NCI-H187 (cell line): ENCODE data around the gene ZNF518A.
"Not testable (repeated sequence)": the region's sequence is repeated elsewhere in the genome, so short reads cannot be mapped to it uniquely, and the experiment has no call there.

Experiments
- DNase-seq, 2 experiments: peaks; one replicate each; lab custom pipeline; 2025; lab: John Stamatoyannopoulos, UW

ZNF518A gene

GRCh38 chr10:96133135-96133534, 3.0 kb downstream of the ZNF518A start:
- no peak for DNase-seq

DNA sequence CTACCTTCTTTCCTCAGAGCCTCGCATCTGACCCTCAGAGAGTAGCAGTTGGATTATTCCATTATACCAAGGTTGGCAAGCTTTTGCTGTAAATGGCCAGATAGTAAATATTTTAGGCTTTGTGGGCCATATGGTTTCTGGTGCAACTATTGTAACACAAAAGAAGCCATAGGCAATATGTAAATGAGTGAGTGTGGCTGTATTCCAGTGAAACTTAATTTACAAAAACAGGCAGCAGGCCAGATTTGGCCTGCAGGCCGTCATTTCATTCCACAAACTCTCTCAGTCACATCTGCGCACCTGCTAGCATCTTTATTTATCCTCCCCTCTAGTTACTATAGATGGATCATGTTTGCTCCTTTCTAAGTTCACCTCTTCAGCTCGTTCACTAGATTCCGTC, 6.7 kb downstream of the ZNF518A start:
- no peak for DNase-seq

GRCh38 chr10:96137567-96137966, 7.5 kb downstream of the ZNF518A start:
- DNase-seq = no peak

- DNase-seq = no peak
These were observed 8.0 kb downstream of the ZNF518A start for GRCh38 chr10:96138102-96138501.

DNA sequence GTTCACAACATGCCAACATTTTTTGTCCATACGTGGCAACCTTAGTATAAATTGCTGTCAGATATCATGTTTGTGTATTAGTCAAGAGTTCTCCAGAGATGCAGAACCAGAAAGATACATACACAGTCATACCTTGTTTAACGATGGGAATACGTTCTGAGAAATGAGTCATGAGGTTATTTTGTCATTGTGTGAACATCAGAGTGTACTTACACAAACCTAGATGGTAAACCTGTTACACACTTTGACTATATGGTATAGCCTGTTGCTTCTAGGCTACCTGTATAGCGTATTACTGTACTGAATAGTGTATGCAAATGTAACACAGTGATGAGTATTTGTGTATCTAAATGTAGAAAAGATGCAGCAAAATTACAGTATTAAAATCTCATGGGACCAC, 22.3 kb downstream of the ZNF518A start:
- no peak for DNase-seq

GRCh38 chr10:96153070-96153469, 23.0 kb downstream of the ZNF518A start:
- no peak for DNase-seq

GRCh38 chr10:96165726-96166125, 35.6 kb downstream of the ZNF518A start:
- no peak for DNase-seq

DNA sequence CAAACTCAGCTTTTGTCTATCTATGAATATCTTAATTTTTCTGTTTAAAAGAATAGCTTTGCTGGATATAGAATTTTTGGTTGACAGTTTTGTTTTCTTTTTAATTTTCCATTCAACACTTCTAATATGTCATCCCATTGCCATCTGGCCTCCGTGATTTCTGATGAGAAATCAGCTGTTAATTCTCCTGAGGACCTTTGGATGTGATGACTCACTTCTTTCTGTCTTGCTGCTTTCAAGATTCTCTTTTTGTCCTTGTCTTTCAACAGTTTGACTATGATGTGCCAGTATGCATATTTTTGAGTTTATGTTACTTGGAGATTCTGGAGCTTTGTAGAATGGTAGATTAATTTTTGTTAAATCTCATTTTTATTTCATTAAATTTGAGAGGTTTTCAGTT, 38.4 kb downstream of the ZNF518A start:
- DNase-seq = no peak

DNA sequence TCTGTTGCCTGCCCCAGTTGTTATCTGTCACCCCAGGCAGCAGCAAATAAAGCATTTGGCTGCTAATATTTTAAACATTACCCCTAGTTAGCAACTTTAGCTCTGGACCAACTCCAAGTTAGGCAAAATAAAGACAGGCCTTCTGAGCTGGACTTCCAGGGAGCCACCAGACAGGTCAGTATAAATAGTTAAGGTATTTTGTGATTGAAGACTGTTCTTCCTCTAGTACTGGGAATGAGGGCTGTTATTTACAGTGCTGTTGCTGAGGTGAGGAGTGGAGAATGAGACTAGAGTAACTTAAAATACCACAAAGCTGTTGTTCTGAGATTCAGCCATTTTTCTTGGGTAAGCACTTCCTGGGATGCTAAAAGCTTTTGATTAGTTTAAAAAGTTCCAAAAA, 40.1 kb downstream of the ZNF518A start:
- no peak for DNase-seq

DNA sequence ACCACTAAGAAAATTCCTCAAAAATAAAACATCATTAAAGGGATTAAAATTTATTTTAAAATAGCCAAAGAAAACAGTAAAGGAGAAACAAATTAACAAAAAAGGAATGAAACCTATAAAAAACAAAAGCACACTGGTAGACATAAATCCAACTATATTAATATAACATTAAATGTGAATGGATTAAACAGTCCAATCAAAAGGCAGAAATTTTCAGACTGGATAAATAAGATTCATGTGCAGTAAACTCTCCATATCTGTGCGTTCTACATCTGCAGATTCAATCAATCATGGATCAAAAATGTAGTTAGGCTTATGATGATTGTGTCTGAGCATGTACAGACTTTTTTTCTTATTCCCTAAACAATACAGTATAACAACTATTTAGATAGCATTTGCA, 42.6 kb downstream of the ZNF518A start:
- no peak for DNase-seq

DNA sequence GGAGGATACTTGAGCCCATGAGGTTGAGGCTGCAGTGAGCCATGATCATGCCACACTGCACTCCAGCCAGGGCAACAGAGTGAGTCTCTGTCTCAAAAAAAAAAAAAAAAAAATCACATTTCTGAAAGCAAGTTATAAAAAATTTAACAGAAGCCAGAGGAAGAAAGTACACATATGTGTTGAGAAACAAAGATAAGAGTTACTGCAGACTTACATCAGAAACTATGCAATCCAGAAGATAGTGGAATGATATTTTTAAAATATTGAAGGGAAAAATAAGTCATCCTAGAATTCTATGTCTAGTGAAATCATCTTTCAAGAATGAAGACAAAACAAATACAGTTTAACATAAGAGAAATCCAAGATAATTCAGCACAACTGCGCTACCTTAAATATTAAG, 46.9 kb downstream of the ZNF518A start:
- no peak for DNase-seq

DNA sequence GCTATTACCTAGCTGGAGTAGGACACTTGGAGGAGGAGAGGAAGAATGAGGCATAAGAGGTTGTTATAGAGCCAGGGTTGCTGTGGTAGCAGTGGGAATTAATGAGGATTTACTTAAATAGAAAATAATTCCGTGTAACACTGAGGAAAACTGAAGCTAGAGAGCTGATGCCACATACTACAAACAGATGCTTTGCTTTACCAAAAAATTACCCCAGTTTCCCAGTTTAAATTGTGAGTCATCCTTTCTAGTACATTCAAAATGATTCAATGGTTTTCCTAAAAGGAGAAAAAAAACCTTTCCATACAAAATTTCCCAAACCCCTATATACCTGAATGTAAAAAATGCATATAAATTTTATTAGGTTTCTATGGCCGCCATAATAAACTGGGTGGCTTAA, 58.3 kb downstream of the ZNF518A start:
- no peak for DNase-seq

- no peak for DNase-seq
These were observed 58.8 kb downstream of the ZNF518A start for GRCh38 chr10:96188916-96189315.

GRCh38 chr10:96189505-96189904, 59.4 kb downstream of the ZNF518A start:
- not testable (repeated sequence) for DNase-seq

GRCh38 chr10:96201525-96201924, 71.4 kb downstream of the ZNF518A start:
- no peak for DNase-seq

GRCh38 chr10:96205580-96205979, 75.5 kb downstream of the ZNF518A start:
- DNase-seq = no peak

- no peak for DNase-seq
These were observed 78.2 kb downstream of the ZNF518A start for GRCh38 chr10:96208271-96208670.

DNA sequence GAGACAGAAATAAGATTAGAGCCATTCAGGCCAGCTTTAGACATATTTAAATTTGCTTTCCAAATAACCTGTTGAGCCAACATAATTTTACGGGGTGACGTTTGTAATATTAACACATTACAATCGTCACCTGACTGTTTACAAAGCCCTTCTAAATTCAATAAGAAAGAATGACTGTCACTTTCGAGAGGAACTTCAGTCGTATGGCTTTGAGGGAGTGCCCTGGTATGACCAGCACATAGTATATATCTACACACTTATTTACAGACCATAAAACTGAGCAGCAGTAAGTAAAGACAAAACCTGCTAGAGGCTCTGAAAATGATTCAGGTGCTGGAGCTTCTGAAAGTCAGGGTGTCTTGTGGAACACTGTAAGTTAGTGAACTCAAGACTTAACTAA, 78.8 kb downstream of the ZNF518A start:
- DNase-seq = no peak

GRCh38 chr10:96211764-96212163, 81.7 kb downstream of the ZNF518A start:
- no peak for DNase-seq

GRCh38 chr10:96212911-96213310, 82.8 kb downstream of the ZNF518A start:
- no peak for DNase-seq
